ENCODE results near the gene CSK. TPM values are rescaled to one million over a fixed set of nuclear protein-coding genes. Genes with fewer than 3 reads are reported as not detected.

CSK gene
- total RNA-seq, 1 donor from 2014 or later, result 34.0 TPM

DNA sequence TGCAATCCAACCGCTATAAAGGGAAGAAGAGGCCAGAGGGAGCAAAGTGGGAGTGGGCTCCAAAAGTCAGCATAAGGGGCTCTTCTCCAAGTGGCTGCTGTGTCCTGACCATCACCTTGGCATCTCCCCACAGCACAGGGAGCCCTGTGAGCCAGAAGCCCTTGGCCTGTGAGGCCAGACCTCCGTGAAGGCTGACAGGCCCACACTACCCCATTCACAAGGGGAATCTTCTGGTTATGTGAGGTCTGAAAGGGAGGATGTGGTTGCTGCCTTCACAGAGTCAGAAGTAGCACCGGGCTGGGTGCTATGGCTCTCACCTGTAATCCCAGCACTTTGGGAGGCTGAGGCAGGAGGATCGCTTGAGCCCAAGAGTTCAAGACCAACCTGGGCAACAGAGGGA, 63.7 kb downstream of the CSK start:
- peaks cover 49% of the 10 kb centered on the region for H3K4me1 ChIP-seq
- H3K9me3 ChIP-seq (replicated peaks), result no peaks in the 10 kb centered on the region
- no peak overlapping the region for H3K4me3 ChIP-seq
- no peak for DNase-seq
- H3K27ac ChIP-seq (replicated peaks), result no peak overlapping the region
- TF ChIP-seq, protein P1, sequence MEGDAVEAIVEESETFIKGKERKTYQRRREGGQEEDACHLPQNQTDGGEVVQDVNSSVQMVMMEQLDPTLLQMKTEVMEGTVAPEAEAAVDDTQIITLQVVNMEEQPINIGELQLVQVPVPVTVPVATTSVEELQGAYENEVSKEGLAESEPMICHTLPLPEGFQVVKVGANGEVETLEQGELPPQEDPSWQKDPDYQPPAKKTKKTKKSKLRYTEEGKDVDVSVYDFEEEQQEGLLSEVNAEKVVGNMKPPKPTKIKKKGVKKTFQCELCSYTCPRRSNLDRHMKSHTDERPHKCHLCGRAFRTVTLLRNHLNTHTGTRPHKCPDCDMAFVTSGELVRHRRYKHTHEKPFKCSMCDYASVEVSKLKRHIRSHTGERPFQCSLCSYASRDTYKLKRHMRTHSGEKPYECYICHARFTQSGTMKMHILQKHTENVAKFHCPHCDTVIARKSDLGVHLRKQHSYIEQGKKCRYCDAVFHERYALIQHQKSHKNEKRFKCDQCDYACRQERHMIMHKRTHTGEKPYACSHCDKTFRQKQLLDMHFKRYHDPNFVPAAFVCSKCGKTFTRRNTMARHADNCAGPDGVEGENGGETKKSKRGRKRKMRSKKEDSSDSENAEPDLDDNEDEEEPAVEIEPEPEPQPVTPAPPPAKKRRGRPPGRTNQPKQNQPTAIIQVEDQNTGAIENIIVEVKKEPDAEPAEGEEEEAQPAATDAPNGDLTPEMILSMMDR (IDR thresholded peaks at IDR 0.05; ENCODE audit: borderline replicate concordance), result no peak
- H3K36me3 ChIP-seq, result peaks cover 44% of the 10 kb centered on the region
- no peaks in the 10 kb centered on the region for H3K27me3 ChIP-seq (ENCODE audit: low read depth)
- intact Hi-C loops (cut with micrococcal nuclease), result no loop called here

- H3K9me3 ChIP-seq (replicated peaks), result no peaks in the 10 kb centered on the region
- H3K27ac ChIP-seq (replicated peaks), result peak overlapping the region; percentile 64
- TF ChIP-seq, protein P1 (IDR thresholded peaks at IDR 0.05; ENCODE audit: borderline replicate concordance), result no peak
- H3K4me1 ChIP-seq, result peaks cover 34% of the 10 kb centered on the region
- no peak overlapping the region for H3K4me3 ChIP-seq
- DNase-seq, result peak; percentile 68
- H3K27me3 ChIP-seq (ENCODE audit: low read depth), result no peaks in the 10 kb centered on the region
- H3K36me3 ChIP-seq, result peaks cover 63% of the 10 kb centered on the region
- intact Hi-C loops (cut with micrococcal nuclease), result no loop called here
Measured at GRCh38 chr15:74847432-74847831, 65.6 kb downstream of the CSK start.

GRCh38 chr15:74850393-74850792, 68.5 kb downstream of the CSK start:
- Histone ChIP-seq H3K27me3 (ENCODE audit: low read depth) (no peaks in the 10 kb centered on the region), H3K36me3 (peaks cover 74% of the 10 kb centered on the region), H3K4me3 (no peak overlapping the region), H3K27ac (replicated peaks) (no peak overlapping the region), H3K4me1 (peaks cover 20% of the 10 kb centered on the region), H3K9me3 (replicated peaks) (no peaks in the 10 kb centered on the region)
- intact Hi-C loops (cut with micrococcal nuclease), result no loop called here
- TF ChIP-seq, protein P1 (IDR thresholded peaks at IDR 0.05; ENCODE audit: borderline replicate concordance), result no peak
- no peak for DNase-seq

- H3K36me3 ChIP-seq, result peaks cover 67% of the 10 kb centered on the region
- H3K9me3 ChIP-seq (replicated peaks), result no peaks in the 10 kb centered on the region
- DNase-seq, result no peak
- H3K4me1 ChIP-seq, result peaks cover 31% of the 10 kb centered on the region
- TF ChIP-seq, protein P1 (IDR thresholded peaks at IDR 0.05; ENCODE audit: borderline replicate concordance), result no peak
- H3K27me3 ChIP-seq (ENCODE audit: low read depth), result no peaks in the 10 kb centered on the region
- H3K27ac ChIP-seq (replicated peaks), result no peak overlapping the region
- no peak overlapping the region for H3K4me3 ChIP-seq
- intact Hi-C loops (cut with micrococcal nuclease), result no loop called here
Measured at GRCh38 chr15:74851960-74852359, 70.1 kb downstream of the CSK start.

Small RNA genes within 50 kb of the gene (microRNA-seq; reads per million reads assigned to microRNA genes)
- gene MIR4513, result not detected
- 1.6 reads per million for gene MIR6882

Other genes with a start within 250 kb of the CSK start
- gene ARID3B, start 240.9 kb upstream of the CSK start, total RNA-seq, result 2.0 TPM
- 53.1 TPM for gene CLK3, start 166.2 kb upstream of the CSK start, total RNA-seq
- 17.2 TPM for gene EDC3, start 86.1 kb upstream of the CSK start, total RNA-seq
- 0.41 TPM for gene CYP1A1, start 56.6 kb upstream of the CSK start, total RNA-seq
- not detected for gene CYP1A2, start 33.2 kb upstream of the CSK start, total RNA-seq
- 8.1 TPM for gene LMAN1L, start 30.8 kb downstream of the CSK start, total RNA-seq
- 1.2 TPM for gene CPLX3, start 44.5 kb downstream of the CSK start, total RNA-seq
- gene ULK3, start 61.1 kb downstream of the CSK start, total RNA-seq, result 34.1 TPM
- 40.7 TPM for gene SCAMP2, start 91.3 kb downstream of the CSK start, total RNA-seq
- gene MPI, start 108.0 kb downstream of the CSK start, total RNA-seq, result 52.3 TPM
- gene FAM219B, start 124.8 kb downstream of the CSK start, total RNA-seq, result 108 TPM
- 1,257 TPM for gene COX5A, start 156.0 kb downstream of the CSK start, total RNA-seq
- 2.4 TPM for gene RPP25, start 174.7 kb downstream of the CSK start, total RNA-seq
- 3.0 TPM for gene SCAMP5, start 213.5 kb downstream of the CSK start, total RNA-seq
- 5.0 TPM for gene PPCDC, start 241.5 kb downstream of the CSK start, total RNA-seq

Data from left ventricle myocardium inferior (tissue), 1 donor.